ENCODE measurements around the gene RCBTB2.

The RCBTB2 gene

GRCh38 chr13:48563626-48564025 lies 30.7 kb upstream of the RCBTB2 start:
- Histone ChIP-seq H3K9me3 (no peaks in the 10 kb centered on the region), H3K4me2 (no peak overlapping the region), H3K9ac (no peak overlapping the region), H3K36me3 (no peaks in the 10 kb centered on the region), H3K4me1 (peaks cover 39% of the 10 kb centered on the region), H3K4me3 (no peak overlapping the region), H3K27me3 (no peaks in the 10 kb centered on the region), H4K20me1 (no peaks in the 10 kb centered on the region), H3K27ac (no peak overlapping the region)
- no peak for TF ChIP-seq Cebpa-rat (IDR thresholded peaks at IDR 0.05)

DNA sequence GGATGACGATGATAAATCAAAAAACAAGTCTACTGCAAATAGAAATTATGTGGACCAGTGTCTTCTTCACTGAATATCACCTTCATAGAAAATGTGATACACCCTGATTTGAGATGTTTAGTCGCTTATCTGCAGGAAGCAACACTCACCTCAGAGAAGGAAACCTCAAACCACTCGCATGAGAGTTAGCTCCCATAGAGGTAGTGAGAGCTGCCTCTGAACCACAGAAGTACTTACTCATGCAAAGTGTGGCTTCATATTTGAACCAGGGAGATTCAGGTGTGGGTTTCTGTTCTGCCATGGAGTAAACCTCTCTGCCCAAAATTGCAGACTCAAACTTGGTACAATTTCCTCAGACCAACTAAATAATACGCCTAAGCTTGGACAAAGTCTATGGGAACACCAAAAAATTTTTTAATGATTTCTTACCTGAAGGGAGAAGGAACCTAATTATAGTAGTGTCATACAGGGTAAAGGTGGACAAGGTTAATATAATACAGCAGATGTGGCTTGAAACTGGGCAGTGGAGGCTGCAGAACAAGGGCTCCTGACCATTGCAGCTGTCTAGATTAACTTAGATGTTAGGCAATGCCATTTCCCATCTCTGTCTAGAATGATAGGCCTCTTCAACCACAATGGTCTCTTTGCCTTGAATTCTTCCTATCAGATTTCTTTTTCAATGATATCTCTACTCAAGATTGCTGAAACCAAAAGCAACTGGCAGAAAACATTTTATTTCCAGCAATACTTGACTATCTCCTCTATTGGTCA lies 29.6 kb upstream of the RCBTB2 start:
- H4K20me1 ChIP-seq: no peaks in the 10 kb centered on the region
- no peaks in the 10 kb centered on the region for H3K9me3 ChIP-seq
- peaks cover 27% of the 10 kb centered on the region for H3K4me1 ChIP-seq
- H3K27me3 ChIP-seq: no peaks in the 10 kb centered on the region
- no peak overlapping the region for H3K27ac ChIP-seq
- H3K4me2 ChIP-seq: peak overlapping the region; percentile 46
- no peak overlapping the region for H3K9ac ChIP-seq
- no peak for TF ChIP-seq Cebpa-rat (IDR thresholded peaks at IDR 0.05)
- H3K4me3 ChIP-seq: no peak overlapping the region
- no peaks in the 10 kb centered on the region for H3K36me3 ChIP-seq

DNA sequence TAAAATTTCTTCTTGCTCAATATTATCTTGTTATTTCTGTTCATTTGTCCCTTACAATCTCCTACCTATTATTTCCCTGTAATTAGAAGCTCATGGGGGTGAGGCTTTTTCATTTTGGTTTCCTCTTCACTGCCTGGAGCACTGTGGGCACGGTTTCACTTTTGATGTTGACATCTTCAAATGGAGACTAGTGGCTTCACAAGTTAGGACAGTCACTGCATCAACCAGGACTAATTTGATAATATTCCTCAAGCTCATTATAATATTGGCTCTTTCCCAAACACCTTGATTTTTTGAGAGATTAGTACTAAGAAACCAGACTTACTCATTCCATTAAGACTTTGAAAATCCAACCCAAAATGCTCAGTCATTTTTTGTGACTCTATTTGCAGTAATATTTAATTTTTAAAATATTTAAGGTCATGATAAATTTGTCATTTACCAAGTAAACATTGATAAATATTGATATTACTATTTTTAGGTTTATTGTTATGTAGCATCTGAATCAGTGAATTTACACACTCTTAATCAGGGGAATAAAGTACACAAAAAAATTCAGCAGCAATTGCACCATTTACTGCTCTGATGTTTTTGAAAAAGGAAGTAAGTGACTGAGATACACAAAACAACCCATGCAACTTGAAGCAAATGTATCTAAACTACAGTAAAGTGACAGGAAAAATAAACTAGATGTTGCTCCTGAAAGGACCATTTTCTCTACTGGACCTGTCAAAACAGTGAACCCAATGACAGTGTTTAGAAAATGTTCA lies 28.8 kb upstream of the RCBTB2 start:
- Histone ChIP-seq H3K36me3 (no peaks in the 10 kb centered on the region), H3K9ac (no peak overlapping the region), H4K20me1 (no peaks in the 10 kb centered on the region), H3K9me3 (no peaks in the 10 kb centered on the region), H3K27me3 (no peaks in the 10 kb centered on the region), H3K27ac (no peak overlapping the region), H3K4me3 (no peak overlapping the region), H3K4me2 (peak overlapping the region; percentile 46), H3K4me1 (peaks cover 24% of the 10 kb centered on the region)
- TF ChIP-seq Cebpa-rat (IDR thresholded peaks at IDR 0.05): no peak

DNA sequence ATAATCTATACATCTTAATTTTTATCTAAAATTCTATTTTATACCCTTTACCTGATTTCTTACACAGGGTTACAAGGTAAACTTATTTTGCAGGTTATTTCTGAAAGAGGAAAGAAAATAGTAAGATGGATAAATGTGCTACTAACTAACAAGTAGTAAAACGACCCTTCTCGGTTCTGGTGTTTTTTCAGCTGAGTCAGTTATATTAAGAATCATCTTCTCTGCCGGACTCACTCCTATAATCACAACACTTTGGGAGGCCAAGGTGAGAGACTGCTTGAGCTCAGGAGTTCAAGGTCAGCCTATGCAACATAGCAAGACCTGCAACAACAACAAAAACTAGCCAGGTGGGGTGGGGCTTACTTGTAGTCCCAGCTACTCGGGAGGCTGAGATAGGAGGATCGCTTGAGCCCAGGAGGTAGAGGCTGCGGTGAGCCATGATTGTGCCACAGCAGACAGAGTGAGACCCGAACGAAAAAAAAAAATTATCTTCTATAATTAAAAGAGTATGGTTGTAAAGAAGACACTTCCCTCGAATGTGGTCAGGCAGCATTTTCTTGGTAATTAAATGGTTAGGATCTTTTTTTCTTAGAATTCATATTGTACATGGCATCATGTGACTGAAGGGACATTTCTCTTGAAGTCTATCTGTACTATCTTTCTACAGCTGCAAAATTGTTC lies 27.9 kb upstream of the RCBTB2 start:
- no peak overlapping the region for H3K4me3 ChIP-seq
- no peak overlapping the region for H3K27ac ChIP-seq
- H3K4me1 ChIP-seq: peaks cover 24% of the 10 kb centered on the region
- TF ChIP-seq Cebpa-rat (IDR thresholded peaks at IDR 0.05): no peak
- H3K36me3 ChIP-seq: no peaks in the 10 kb centered on the region
- peak overlapping the region; percentile 28; the same call in 1 of the 2 replicates for H3K4me2 ChIP-seq
- H3K9ac ChIP-seq: no peak overlapping the region
- no peaks in the 10 kb centered on the region for H3K27me3 ChIP-seq
- H3K9me3 ChIP-seq: peaks cover 5% of the 10 kb centered on the region
- no peaks in the 10 kb centered on the region for H4K20me1 ChIP-seq

GRCh38 chr13:48559638-48560320 lies 26.9 kb upstream of the RCBTB2 start:
- peaks cover 24% of the 10 kb centered on the region for H3K4me1 ChIP-seq

DNA sequence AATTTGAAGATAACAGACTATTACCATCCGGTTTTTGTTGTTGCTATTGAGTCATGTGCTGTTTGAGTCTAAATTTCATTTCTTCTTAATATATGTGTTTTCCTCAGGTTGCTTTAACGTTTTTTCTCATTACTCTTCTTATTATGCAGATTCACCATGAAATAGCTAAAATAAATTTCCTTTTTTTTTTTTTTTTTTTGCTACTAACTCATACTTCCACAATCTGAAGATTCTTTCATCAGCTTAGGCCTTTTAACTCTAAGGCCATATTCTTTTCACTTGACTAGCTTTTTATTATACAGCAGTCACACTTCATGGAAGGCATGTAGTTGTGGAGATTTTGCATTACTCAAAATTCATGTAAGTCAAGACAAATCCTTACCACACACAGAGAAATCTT lies 23.9 kb upstream of the RCBTB2 start:
- no peak overlapping the region for H3K9ac ChIP-seq
- H3K4me2 ChIP-seq: no peak overlapping the region
- H3K4me3 ChIP-seq: no peak overlapping the region
- no peak for TF ChIP-seq Cebpa-rat (IDR thresholded peaks at IDR 0.05)
- no peak overlapping the region for H3K27ac ChIP-seq
- H3K4me1 ChIP-seq: peaks cover 11% of the 10 kb centered on the region
- no peaks in the 10 kb centered on the region for H3K36me3 ChIP-seq
- no peaks in the 10 kb centered on the region for H4K20me1 ChIP-seq
- peaks cover 28% of the 10 kb centered on the region for H3K9me3 ChIP-seq
- H3K27me3 ChIP-seq: no peaks in the 10 kb centered on the region

More at GRCh38 chr13:48559638-48560320, 26.9 kb upstream of the RCBTB2 start:
- Histone ChIP-seq H3K9ac (no peak overlapping the region), H3K36me3 (no peaks in the 10 kb centered on the region), H3K9me3 (peaks cover 8% of the 10 kb centered on the region), H3K27ac (no peak overlapping the region), H3K4me2 (no peak overlapping the region), H3K4me3 (no peak overlapping the region), H4K20me1 (no peaks in the 10 kb centered on the region), H3K27me3 (no peaks in the 10 kb centered on the region)
- no peak for TF ChIP-seq Cebpa-rat (IDR thresholded peaks at IDR 0.05)

DNA sequence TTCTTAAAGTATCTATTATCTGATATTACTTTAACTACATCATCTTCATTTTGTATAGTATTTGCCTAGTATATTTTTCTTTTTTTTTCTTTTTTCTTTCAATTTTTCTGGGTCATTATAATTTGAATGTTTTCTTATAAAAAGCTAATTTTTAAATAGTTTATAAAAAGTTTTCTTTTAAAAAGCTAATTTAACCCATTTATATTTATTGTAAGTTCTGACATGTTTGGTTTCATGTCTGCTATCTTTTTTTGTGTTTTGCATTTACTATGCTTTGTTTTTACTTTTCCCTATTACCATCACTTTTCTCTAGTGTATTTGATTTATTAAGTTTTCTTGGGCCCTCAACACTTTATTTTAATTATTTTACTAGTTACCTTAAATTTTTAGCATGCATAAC lies 22.6 kb upstream of the RCBTB2 start:
- Histone ChIP-seq H3K9ac (no peak overlapping the region), H3K9me3 (peaks cover 42% of the 10 kb centered on the region), H3K4me3 (no peak overlapping the region), H3K27ac (no peak overlapping the region), H3K27me3 (no peaks in the 10 kb centered on the region), H3K4me2 (no peak overlapping the region), H3K36me3 (0 out of 2 replicates have a peak, but pooled peaks cover 4% of the 10 kb centered on the region), H3K4me1 (no peaks in the 10 kb centered on the region), H4K20me1 (no peaks in the 10 kb centered on the region)
- no peak for TF ChIP-seq Cebpa-rat (IDR thresholded peaks at IDR 0.05)

GRCh38 chr13:48551329-48551728 lies 18.4 kb upstream of the RCBTB2 start:
- H3K4me1 ChIP-seq: no peaks in the 10 kb centered on the region
- no peak overlapping the region for H3K4me3 ChIP-seq
- 0 out of 2 replicates have a peak, but pooled peaks cover 5% of the 10 kb centered on the region for H3K36me3 ChIP-seq
- peaks cover 60% of the 10 kb centered on the region for H3K9me3 ChIP-seq
- TF ChIP-seq Cebpa-rat (IDR thresholded peaks at IDR 0.05): no peak
- H3K27me3 ChIP-seq: no peaks in the 10 kb centered on the region
- no peak overlapping the region for H3K27ac ChIP-seq
- no peak overlapping the region for H3K9ac ChIP-seq
- H4K20me1 ChIP-seq: no peaks in the 10 kb centered on the region
- H3K4me2 ChIP-seq: no peak overlapping the region

DNA sequence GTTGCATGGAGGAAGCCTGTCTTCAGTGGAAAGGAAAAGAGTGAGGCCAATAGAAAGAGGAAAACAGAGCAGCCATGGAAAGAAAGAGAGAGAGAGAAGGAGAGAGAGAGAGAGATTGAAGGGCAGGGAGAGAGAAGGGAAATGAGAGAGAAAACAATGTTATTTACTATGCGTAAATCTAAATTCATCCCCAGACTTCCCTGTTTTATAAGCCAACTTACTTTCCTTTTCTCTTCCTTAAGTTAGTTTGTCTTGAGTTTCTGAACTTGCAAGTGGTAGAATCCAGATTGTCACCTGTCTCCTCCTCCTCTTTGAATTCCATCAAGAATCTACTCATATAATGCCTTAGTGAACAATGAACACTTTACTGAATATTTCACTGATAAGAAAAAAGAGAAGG lies 16.8 kb upstream of the RCBTB2 start:
- TF ChIP-seq Cebpa-rat (IDR thresholded peaks at IDR 0.05): no peak
- Histone ChIP-seq H3K4me2 (no peak overlapping the region), H3K9me3 (peaks cover 52% of the 10 kb centered on the region), H3K4me3 (no peak overlapping the region), H4K20me1 (no peaks in the 10 kb centered on the region), H3K9ac (no peak overlapping the region), H3K4me1 (peaks cover 15% of the 10 kb centered on the region), H3K27me3 (no peaks in the 10 kb centered on the region), H3K27ac (no peak overlapping the region), H3K36me3 (0 out of 2 replicates have a peak, but pooled peaks cover 5% of the 10 kb centered on the region)
